Osteocyte (in vitro differentiated cells): ENCODE measurements around the gene MYO18B. TPM values are rescaled to one million over a fixed set of nuclear protein-coding genes. Genes with fewer than 3 reads are reported as not detected.

ENCODE experiments used
- DNase-seq: peaks from one replicate; pipeline ENCODE4 v3.0.0; 2021; ENCODE audit warnings: mixed read lengths; ENCODE audit not compliant: unreplicated experiment; ENCODE audit errors: extremely low spot score
- H3K27ac Mint-ChIP-seq: one replicate; pipeline ENCODE4 v1.8.0; 2021; ENCODE audit warnings: mild to moderate bottlenecking, mixed read lengths; ENCODE audit not compliant: unreplicated experiment
- H3K27me3 Mint-ChIP-seq: one replicate; pipeline ENCODE4 v1.8.0; 2021; ENCODE audit warnings: mixed read lengths; ENCODE audit not compliant: unreplicated experiment
- H3K36me3 Mint-ChIP-seq: one replicate; pipeline ENCODE4 v1.8.0; 2021; ENCODE audit warnings: mixed read lengths; ENCODE audit not compliant: unreplicated experiment
- H3K4me1 Mint-ChIP-seq: one replicate; pipeline ENCODE4 v1.8.0; 2021; ENCODE audit warnings: mixed read lengths; ENCODE audit not compliant: unreplicated experiment
- H3K4me3 Mint-ChIP-seq: one replicate; pipeline ENCODE4 v1.8.0; 2021; ENCODE audit warnings: mild to moderate bottlenecking, moderate library complexity, mixed read lengths; ENCODE audit not compliant: unreplicated experiment
- H3K9me3 Mint-ChIP-seq: one replicate; pipeline ENCODE4 v1.8.0; 2021; ENCODE audit warnings: mixed read lengths; ENCODE audit not compliant: unreplicated experiment
- CTCF ChIP-seq: fragments of 200-600 bp; sonication (generic); IDR thresholded peaks from 2 replicates; pipeline ENCODE4 v1.5.0; 2021; ENCODE audit warnings: antibody characterized with exemption, mild to moderate bottlenecking, moderate library complexity
- total RNA-seq: library from RNA; stranded (reverse); gene quantifications from 2 replicates; pipeline ENCODE4 v1.2.1, GENCODE V29; 2021

The MYO18B gene
- total RNA-seq, 1 donor from 2014 or later: not detected

- Mint-ChIP-seq H3K27ac (no peak overlapping the region), H3K9me3 (no peaks in the 10 kb centered on the region), H3K36me3 (no peaks in the 10 kb centered on the region), H3K27me3 (peaks cover 8% of the 10 kb centered on the region), H3K4me3 (no peak overlapping the region), H3K4me1 (no peaks in the 10 kb centered on the region)
- no peak for TF ChIP-seq CTCF
- no peak for DNase-seq
These were observed 140.4 kb downstream of the MYO18B start for GRCh38 chr22:25882360-25882759.

- no peaks in the 10 kb centered on the region for H3K4me1 Mint-ChIP-seq
- H3K36me3 Mint-ChIP-seq: no peaks in the 10 kb centered on the region
- TF ChIP-seq CTCF: no peak
- no peak for DNase-seq
- H3K9me3 Mint-ChIP-seq: no peaks in the 10 kb centered on the region
- H3K4me3 Mint-ChIP-seq: no peak overlapping the region
- no peak overlapping the region for H3K27ac Mint-ChIP-seq
- peaks cover 8% of the 10 kb centered on the region for H3K27me3 Mint-ChIP-seq
These were observed 141.6 kb downstream of the MYO18B start for GRCh38 chr22:25883482-25884033.

GRCh38 chr22:25884121-25884520 is 142.1 kb downstream of the MYO18B start:
- peaks cover 7% of the 10 kb centered on the region for H3K27me3 Mint-ChIP-seq
- no peak overlapping the region for H3K27ac Mint-ChIP-seq
- H3K4me3 Mint-ChIP-seq: no peak overlapping the region
- H3K9me3 Mint-ChIP-seq: no peaks in the 10 kb centered on the region
- H3K36me3 Mint-ChIP-seq: no peaks in the 10 kb centered on the region
- TF ChIP-seq CTCF: no peak
- DNase-seq: no peak
- H3K4me1 Mint-ChIP-seq: no peaks in the 10 kb centered on the region

GRCh38 chr22:25888399-25889054 is 146.5 kb downstream of the MYO18B start:
- Mint-ChIP-seq H3K4me3 (no peak overlapping the region), H3K27me3 (no peaks in the 10 kb centered on the region), H3K27ac (no peak overlapping the region), H3K4me1 (no peaks in the 10 kb centered on the region), H3K36me3 (no peaks in the 10 kb centered on the region), H3K9me3 (no peaks in the 10 kb centered on the region)
- no peak for DNase-seq
- TF ChIP-seq CTCF: no peak

- TF ChIP-seq CTCF: no peak
- Mint-ChIP-seq H3K4me1 (no peaks in the 10 kb centered on the region), H3K27ac (no peak overlapping the region), H3K9me3 (no peaks in the 10 kb centered on the region), H3K36me3 (no peaks in the 10 kb centered on the region), H3K4me3 (no peak overlapping the region), H3K27me3 (no peaks in the 10 kb centered on the region)
- no peak for DNase-seq
These were observed 148.7 kb downstream of the MYO18B start for GRCh38 chr22:25890651-25891050.
